GM19193 (cell line): ENCODE data around the gene P2RX7.
A peak's percentile ranks its signal among the peaks of the same experiment; 100 is the strongest.

Experiments used
- POLR2A ChIP-seq: IDR thresholded peaks from 4 replicates; pipeline ENCODE4 v1.6.1; 2011; ENCODE audit not compliant: insufficient read depth, insufficient read length; ENCODE audit errors: extremely low read depth

The P2RX7 gene

DNA sequence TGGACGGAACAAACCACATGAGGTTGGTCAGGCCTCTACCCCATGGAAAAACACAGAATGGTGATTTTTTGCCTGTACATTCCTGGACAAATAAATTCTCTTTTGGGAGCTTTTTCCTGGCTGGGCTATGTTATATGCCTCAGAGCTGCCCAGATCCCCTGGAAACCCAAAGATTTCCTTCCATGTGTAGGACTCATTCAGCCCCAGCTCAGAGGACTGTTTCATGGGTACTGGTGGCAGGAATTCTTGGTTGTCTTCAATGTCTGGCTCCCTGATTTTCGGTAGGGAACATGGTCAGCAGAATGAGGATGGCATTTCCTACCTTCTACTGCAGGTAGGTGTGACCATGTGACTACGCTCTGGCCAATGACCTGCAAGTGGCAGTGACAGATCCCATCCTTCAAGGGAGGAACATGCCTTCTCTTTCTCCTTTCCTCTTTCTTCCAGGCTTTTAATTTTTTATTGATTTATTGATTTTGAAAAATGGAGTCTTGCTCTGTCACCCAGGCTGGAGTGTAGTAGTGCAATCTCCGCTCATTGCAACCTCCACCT lies 15.4 kb upstream of the P2RX7 start:
- TF ChIP-seq POLR2A: no peak

DNA sequence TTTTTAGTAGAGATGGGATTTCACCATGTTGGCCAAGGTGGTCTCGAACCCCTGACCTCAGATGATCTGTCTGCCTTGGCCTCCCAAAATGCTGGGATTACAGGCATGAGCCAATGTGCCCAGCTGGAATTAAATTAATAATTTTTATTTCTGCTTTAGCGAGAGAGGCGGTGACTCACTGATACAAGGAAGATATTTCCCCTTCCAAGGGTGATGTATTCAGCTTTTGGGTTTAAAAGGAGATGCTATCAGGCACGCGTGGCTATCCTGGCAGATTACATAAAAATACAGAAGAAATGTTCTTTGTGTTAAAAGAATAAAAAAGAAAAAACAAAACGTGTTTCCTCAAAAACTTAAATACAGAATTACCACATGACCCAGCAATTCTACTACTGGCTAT lies 12.4 kb upstream of the P2RX7 start:
- no peak for TF ChIP-seq POLR2A

DNA sequence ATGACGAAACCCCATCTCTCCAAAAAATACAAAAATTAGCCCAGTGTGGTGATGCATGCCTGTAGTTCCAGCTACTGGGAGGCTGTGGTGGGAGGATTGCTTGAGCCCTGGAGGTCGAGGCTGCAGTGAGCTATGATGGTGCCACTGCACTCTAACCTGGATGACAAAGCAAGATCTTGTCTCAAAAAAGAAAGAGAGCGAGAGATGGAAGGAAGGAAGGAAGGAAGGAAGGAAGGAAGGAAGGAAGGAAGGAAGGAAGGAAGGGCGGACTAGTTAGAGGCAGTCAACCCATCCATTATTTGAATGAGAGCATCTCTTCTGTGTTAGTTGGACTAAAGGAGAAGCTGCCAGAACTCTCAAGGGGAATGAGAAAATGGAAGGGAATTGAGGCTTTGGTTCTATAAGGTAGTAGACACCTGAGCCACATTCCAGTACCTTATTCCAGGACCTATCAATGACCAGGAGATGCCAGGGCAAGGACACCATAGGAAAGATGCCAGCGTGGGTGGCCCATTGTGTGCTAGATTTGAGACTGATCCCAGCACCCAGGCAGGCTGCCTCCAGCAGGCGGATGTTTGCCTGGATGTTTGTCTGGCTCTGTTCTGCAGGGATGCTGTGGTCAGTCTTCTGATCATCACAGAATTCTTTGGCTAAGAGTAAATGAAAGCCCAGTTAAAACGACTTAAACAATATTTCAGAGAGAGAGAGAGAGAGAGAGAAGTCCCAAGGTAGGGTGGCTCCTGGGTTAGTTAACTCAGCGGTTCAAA lies 11.5 kb upstream of the P2RX7 start:
- TF ChIP-seq POLR2A: no peak

DNA sequence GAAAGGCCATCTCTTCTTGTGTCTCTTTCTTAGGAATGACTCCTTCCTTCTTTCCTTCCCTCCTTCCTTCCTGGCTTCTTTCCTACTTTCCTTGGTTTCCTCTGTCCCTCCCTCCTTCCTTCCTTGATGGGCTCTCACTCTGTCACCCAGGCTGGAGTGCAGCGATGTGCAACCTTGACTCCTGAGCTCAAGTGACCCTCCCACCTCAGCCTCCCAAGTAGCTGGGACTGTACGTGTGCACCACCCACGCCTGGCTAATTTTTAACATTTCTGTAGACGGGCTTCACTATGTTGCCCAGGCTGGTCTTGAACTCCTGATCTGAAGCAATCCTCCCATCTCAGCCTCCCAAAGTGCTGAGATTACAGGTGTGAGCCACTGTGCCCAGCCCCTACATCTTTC lies 10.9 kb upstream of the P2RX7 start:
- no peak for TF ChIP-seq POLR2A

DNA sequence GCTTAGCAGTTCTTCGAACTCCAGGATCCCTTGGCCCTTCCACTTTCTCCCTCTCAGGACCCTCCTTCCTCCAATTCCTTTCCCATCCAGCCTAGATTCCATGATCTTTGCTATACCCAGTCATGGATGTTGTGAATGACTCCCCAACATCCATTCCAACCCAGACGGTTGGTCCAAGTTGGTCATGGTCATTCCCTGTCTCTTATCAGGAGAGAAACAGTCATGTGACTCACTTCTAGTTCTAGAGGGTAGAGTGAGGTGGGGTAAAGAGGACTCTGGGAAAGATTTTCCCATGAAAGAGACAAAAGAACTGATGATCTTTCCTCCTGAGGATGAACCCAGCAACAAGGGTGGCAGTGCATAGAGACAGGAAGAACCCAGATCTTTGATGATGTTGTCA lies 9.2 kb upstream of the P2RX7 start:
- no peak for TF ChIP-seq POLR2A

DNA sequence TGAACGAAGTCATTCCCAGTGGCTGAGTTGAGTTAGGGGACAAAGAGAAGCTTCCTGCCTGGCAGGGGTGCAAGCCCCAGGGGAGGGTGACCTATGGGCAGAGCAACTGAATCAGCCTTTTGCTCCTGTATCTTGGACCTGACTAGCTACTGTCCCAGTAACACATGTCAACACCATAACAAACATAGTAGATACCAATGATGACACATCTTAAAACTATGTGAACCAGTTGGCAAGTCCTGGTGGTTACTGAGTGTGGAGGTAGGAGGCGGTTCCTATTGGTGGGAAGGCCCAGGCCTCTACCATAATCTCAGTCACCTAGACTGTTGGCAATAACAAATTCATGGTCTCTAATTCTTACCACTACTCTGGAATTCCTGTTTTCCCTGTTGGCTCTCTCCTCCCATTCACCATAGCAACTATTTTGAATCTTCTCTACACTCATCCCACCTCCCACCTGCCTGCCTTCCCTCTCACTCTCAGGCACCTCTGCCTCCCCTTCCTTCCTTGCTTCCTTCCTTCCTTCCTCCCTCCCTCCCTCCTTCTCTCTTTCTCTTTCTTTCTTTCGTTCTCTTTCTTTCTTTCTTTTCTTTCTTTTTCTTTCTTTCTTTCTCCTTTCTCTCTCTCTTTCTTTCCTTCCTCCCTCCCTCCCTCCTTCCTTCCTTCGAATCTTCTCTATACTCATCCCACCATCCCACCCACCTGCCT lies 8.1 kb upstream of the P2RX7 start:
- TF ChIP-seq POLR2A: no peak

DNA sequence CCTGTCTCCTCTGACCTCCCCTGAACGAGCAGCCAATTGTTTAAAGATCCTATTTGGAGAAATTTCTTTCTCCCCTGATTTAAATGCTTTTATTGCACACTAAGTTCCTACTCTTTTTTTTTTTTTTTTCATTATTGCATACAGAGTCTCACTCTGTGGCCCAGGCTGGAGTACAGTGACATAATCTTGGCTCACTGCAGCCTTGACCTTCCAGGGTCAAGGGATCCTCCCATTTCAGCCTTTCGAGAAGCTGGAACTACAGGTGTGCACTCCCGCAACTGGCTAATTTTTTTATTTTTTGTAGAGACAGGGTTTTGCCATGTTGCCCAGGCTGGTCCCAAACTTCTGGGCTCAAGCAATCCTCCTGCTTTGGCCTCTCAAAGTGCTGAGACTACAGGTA lies 5.2 kb upstream of the P2RX7 start:
- TF ChIP-seq POLR2A: no peak

DNA sequence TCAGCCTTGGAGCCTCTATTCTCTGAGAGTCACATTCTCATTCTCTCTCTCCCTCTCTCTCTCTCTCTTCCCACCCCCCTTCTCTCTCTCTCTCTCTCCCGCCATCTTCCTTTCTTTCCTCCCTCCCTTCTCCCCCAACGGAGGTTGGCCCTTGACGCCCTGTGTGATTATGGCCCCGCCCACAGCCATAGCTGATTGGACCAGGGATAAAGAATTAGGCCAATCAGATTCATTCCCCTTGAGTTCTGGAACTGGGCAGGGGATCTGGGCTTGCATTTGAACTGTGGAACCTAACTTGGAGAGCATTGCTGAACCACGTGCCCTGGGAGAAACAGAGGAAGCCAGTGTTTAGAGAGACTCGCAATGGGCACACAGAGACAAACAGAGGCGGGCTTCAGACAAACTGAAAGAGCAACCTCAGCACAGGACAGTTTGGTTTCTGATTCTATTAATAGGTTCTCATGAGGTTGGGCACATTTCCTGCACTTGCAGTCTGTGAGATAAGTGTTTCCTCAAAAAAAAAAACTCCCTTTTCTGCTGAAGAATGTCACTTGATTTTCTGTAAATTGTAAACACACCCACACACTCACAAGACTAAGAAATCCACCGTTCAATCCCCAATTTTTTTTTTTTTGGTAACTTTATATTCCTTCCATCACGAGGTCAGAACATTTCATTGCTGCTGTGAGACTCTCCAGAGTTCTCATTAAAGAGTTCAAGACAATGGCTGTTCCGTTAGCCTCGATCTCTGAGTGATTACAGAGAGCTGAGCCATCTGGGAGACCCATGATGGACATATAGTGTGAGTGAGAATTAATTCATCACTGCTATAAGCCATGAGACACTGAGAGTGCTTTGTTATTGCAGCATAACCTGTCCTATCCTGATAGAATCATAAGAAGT lies 3.5 kb upstream of the P2RX7 start:
- TF ChIP-seq POLR2A: peak; percentile 62

DNA sequence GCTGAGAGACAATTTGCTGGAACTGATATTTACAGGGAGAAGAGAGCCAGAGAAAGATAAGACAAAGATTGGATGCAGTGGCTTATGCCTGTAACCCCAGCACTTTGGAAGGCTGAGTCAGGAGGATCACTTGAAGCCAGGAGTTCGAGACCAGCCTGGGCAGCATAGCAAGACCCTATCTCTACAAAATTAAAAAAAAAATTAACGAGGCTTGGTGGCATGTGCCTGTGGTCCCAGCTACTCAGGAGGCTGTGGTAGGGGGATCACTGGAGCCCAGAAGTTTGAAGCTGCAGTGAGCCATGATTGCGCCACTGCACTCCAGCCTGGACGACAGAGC lies 2.9 kb upstream of the P2RX7 start:
- no peak for TF ChIP-seq POLR2A

DNA sequence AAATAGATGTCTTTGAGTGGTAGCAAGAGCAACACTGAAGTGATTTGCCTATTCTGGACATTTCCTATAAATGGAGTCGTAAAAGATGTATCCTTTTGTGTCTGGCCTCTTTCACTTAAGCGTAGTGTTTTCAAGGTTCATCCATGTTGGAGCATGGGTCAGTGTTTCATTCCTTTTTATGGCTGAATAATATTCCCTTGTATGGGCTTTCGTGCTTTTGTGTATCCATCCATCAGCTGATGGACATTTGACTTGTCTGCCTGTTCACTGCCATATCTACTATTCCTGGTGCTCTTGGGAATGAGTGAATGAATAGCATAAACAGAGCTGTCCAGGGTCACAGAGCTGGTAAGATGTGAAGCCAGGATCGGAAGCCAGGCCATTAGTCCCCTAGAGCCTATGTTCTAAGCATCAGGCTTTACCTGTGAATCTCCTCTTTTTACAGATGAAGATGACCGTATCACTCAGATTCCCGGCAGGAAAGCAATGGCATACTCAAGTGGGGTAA lies 1.8 kb upstream of the P2RX7 start:
- no peak for TF ChIP-seq POLR2A

DNA sequence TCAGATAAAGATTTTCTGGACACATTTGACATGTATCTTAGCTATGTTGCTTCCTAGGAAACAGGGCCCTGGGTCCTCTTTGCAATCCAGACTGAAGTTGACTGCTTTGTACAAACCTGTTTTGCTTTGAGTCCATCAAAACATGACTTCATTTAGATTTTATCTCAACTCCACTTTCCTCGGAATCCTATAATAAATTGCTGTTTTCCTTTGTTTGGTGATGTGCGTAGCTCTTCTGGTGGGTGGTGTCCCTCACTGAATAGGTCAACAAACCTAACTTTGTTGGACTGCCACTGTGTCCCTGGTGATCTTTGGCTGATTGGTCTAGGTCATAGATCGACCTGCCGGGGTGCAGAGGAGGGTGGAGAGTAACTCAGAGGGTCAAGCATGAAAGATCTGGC lies 735 bp upstream of the P2RX7 start:
- no peak for TF ChIP-seq POLR2A

DNA sequence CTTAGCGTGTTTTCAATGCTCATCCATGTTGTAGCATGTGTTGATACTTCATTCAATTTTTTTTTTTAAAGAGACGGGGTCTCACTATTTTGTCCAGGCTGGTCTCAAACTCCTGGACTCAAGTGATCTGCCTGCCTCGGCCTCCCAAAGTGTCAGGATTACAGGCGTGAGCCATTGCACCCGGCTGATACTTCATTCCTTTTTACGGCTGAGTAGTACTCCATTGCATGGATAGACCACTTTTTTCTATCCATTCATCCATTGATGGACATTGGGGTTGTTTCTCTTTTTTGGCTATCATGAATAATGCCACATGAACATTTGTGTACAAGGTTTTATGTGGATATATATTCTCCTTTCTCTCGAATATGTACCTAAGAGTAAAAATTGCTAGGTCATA lies 1.2 kb downstream of the P2RX7 start:
- TF ChIP-seq POLR2A: no peak

DNA sequence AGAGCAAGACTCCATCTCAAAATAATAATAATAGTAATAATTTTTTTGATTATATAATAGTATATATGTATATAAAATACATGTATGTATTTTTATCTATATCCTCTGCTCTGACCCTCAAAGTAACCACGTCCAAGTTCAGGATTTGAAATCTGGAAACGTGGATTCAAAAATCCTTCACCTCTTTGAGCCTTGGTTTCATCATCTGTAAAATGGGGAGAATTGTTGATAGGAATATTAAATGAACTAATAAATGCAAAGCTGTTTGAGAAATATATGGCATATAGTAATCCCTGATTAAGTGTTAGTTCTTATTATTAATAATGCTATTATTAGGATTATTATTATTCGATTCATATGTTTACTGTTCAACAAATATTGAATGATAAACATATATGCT lies 2.6 kb downstream of the P2RX7 start:
- TF ChIP-seq POLR2A: no peak

DNA sequence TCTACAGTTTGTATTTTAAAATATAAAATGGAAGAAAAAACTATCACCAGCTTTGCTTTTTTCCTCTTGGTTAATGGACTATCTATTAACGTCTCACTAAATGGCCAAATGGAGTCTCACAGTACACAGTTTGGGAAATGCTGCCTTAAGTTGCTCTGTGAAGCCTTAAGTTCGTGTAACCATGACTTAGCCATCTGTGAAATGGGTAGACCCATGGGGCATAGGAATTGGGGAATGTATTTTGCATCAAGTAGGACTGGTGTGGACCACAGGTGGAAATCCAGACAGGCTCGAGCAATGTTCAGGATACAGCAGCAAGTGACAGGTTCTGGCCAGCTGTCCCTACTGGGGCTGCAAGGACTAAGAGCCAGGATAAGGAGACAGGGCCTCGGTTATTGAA lies 4.8 kb downstream of the P2RX7 start:
- TF ChIP-seq POLR2A: no peak

DNA sequence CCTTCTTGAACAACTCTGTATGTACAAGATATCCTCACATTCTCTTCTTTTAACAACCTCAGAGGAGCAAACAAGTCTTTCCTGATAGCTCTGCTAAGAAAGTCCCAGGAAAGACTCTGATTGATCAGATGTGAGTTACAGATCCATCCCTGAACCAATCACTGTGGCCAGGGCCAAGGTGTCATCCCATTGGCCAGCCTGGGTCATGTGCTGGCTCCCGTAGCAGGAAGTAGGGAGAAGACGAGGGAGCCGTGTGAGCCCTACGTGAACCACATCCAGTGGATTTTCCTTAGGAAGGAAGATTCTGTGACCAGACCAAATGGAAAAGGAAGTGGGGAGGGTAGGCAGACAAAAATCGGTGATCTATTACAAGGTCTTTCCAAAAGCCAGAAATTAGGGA lies 5.6 kb downstream of the P2RX7 start:
- no peak for TF ChIP-seq POLR2A
